CD14-positive monocyte (primary cell): ENCODE results near the gene MBD2. TPM values are rescaled to one million over a fixed set of nuclear protein-coding genes. Genes with fewer than 3 reads are reported as not detected.

ENCODE experiments used
- DNase-seq, 3 donors: peaks; one replicate each; pipeline ENCODE4 v3.0.0-alpha.2; 2011 to 2022
- H2AFZ ChIP-seq: 2 replicates; pipeline ENCODE4 v1.6.0; 2012; ENCODE audit warnings: mild to moderate bottlenecking, low read depth, low read length, inconsistent platforms; ENCODE audit not compliant: insufficient read depth, poor library complexity, severe bottlenecking
- H3K27ac ChIP-seq, 2 donors: 1 replicate in 1 of 2; 2 replicates in 1 of 2; pipeline ENCODE4 v1.5.1; 2012 to 2013; ENCODE audit warnings: low read length in 2 of 2, control low read depth in 1 of 2, inconsistent platforms in 1 of 2, low read depth in 1 of 2, mild to moderate bottlenecking in 1 of 2
- H3K27me3 ChIP-seq, 2 donors: one replicate each; pipeline versions ENCODE4 v1.6.0 to v1.6.1; 2011 to 2013; ENCODE audit warnings: low read length in 2 of 2; ENCODE audit not compliant: control insufficient read depth in 2 of 2, insufficient read depth in 2 of 2
- H3K36me3 ChIP-seq, 2 donors: replicated peaks in 1 of 2; 1 replicate in 1 of 2; 2 replicates in 1 of 2; pipeline versions ENCODE4 v1.5.1 to v1.6.1; 2012 to 2013; ENCODE audit warnings: low read length in 2 of 2, control low read depth in 1 of 2, inconsistent platforms in 1 of 2, mild to moderate bottlenecking in 1 of 2; ENCODE audit not compliant: insufficient read depth in 2 of 2, control insufficient read depth in 1 of 2
- H3K4me1 ChIP-seq, 2 donors: 1 replicate in 1 of 2; 2 replicates in 1 of 2; pipeline versions ENCODE4 v1.5.1 to v1.6.1; 2012 to 2013; ENCODE audit warnings: low read length in 2 of 2, control low read depth in 1 of 2, inconsistent platforms in 1 of 2, mild to moderate bottlenecking in 1 of 2, moderate library complexity in 1 of 2; ENCODE audit not compliant: insufficient read depth in 2 of 2, control insufficient read depth in 1 of 2
- H3K4me2 ChIP-seq: replicated peaks from 2 replicates; pipeline ENCODE3; 2012; ENCODE audit warnings: low read length, moderate library complexity, mild to moderate bottlenecking; ENCODE audit not compliant: poor library complexity, severe bottlenecking; ENCODE audit errors: extremely low read depth
- H3K4me3 ChIP-seq, 3 experiments: fragments of 200-600 bp in 1 of 3; sonication (generic) in 1 of 3; replicated peaks in 1 of 3; 1 replicate in 2 of 3; 2 replicates in 1 of 3; pipeline ENCODE4 v1.5.1; 2011 to 2013; ENCODE audit warnings: low read length in 3 of 3, mild to moderate bottlenecking in 3 of 3, control low read depth in 2 of 3, low read depth in 2 of 3, inconsistent platforms in 1 of 3, moderate library complexity in 1 of 3
- H3K79me2 ChIP-seq: 2 replicates; pipeline ENCODE4 v1.6.0; 2012; ENCODE audit warnings: mild to moderate bottlenecking, control low read depth, inconsistent platforms, low read length, moderate library complexity; ENCODE audit not compliant: insufficient read depth
- H3K9ac ChIP-seq: 2 replicates; pipeline ENCODE4 v1.6.0; 2017; ENCODE audit warnings: low read length, mild to moderate bottlenecking; ENCODE audit not compliant: insufficient read depth, poor library complexity, severe bottlenecking
- H3K9me3 ChIP-seq, 2 donors: replicated peaks in 1 of 2; 1 replicate in 1 of 2; 2 replicates in 1 of 2; pipeline versions ENCODE4 v1.5.1 to v1.6.1; 2012 to 2013; ENCODE audit warnings: low read length in 2 of 2, control low read depth in 1 of 2; ENCODE audit not compliant: control insufficient read depth in 1 of 2, insufficient read depth in 1 of 2
- H4K20me1 ChIP-seq: 2 replicates; pipeline ENCODE4 v1.6.0; 2012; ENCODE audit warnings: mild to moderate bottlenecking, low read length, control low read depth, moderate library complexity; ENCODE audit not compliant: insufficient read depth
- H3K27ac Mint-ChIP-seq, 7 donors: one replicate each; pipeline ENCODE4 v1.8.0; 2020; ENCODE audit warnings: mild to moderate bottlenecking in 7 of 7, mixed read lengths in 7 of 7, moderate library complexity in 6 of 7, inconsistent platforms in 2 of 7
- H3K27me3 Mint-ChIP-seq, 3 donors: one replicate each; pipeline ENCODE4 v1.8.0; 2021 to 2022; ENCODE audit warnings: low read depth in 3 of 3, mild to moderate bottlenecking in 3 of 3, mixed read lengths in 3 of 3, moderate library complexity in 3 of 3, inconsistent platforms in 1 of 3
- H3K36me3 Mint-ChIP-seq, 2 donors: one replicate each; pipeline ENCODE4 v1.8.0; 2020; ENCODE audit warnings: mixed read lengths in 2 of 2, inconsistent platforms in 1 of 2, mild to moderate bottlenecking in 1 of 2
- H3K4me1 Mint-ChIP-seq: one replicate; pipeline ENCODE4 v1.8.0; 2020; ENCODE audit warnings: mild to moderate bottlenecking, mixed read lengths
- H3K4me3 Mint-ChIP-seq, 2 donors: one replicate each; pipeline ENCODE4 v1.8.0; 2020; ENCODE audit warnings: mild to moderate bottlenecking in 2 of 2, mixed read lengths in 2 of 2, moderate library complexity in 1 of 2
- H3K9me3 Mint-ChIP-seq, 7 donors: one replicate each; pipeline ENCODE4 v1.8.0; 2020 to 2022; ENCODE audit warnings: mixed read lengths in 7 of 7, mild to moderate bottlenecking in 6 of 7, moderate library complexity in 6 of 7, inconsistent platforms in 2 of 7
- WGBS: methylation state at CpG from one replicate; pipeline ENCODE4 v1.1.5; 2013; ENCODE audit warnings: missing lambda C conversion rate; ENCODE audit not compliant: insufficient coverage; 5-methylcytosine and 5-hydroxymethylcytosine counted together
- intact Hi-C, 2 donors: fragments of 100-400 bp; cut with micrococcal nuclease; formaldehyde crosslinking; loops; one replicate each; pipeline versions ENCODE4 v1.15.0 to v1.15.1; 2023
- polyA plus RNA-seq, 3 donors: library from polyadenylated mRNA; depleted of rRNA in 1 of 3; unstranded in 2 of 3; stranded (reverse) in 1 of 3; fragments of 300-500 nt in 2 of 3; fragments of >200 nt in 1 of 3; fragmentation: Illumina TruSeq in 2 of 3; gene quantifications; 1 replicate in 2 of 3; 2 replicates in 1 of 3; pipeline ENCODE4 v1.2.3, GENCODE V29; 2012 to 2021
- TF ChIP-seq, protein P1 (sequence below): fragments of 200-600 bp; IDR thresholded peaks from one replicate; pipeline ENCODE4 v1.8.0; 2022; ENCODE audit warnings: antibody characterized with exemption, mild to moderate bottlenecking

MBD2 gene
- polyA plus RNA-seq, 3 donors, result 11.6 to 64.9 (median 25.2) TPM

DNA sequence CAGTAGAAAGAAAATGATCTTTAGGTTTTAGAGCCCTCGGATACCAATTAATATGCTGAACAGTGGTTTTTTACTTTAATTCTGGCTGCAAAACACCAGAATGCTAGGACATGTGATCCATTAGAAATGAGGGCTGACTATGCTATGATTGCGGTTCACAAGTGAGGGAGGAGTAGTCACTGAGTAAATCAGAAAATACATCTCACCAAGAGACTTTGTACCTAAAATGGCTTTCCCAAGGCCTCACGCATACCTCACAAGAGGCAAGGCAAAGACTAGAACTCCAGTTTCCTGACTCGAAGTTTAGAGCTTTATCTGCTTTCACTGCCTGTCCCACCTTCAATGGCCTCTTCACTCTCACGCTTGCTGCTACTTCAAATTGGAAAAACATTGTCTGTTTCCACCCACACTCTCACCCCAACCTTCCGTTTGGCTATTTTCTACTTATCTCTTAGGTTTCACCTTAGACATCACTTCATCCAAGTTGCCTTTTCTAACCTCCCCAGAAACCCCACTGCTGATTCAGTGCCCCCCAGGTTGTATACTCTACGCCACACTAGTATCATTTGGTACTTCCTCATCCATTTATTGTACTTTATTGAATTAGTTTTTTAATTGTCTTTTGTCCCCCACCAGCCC lies 5.1 kb upstream of the MBD2 start:
- Histone ChIP-seq H3K27ac (no peak overlapping the region), H3K9me3 (no peaks in the 10 kb centered on the region), H2AFZ (no peak overlapping the region), H3K9ac (no peak overlapping the region), H3K4me2 (no peak overlapping the region), H3K4me1 (peaks cover 15 to 16% of the 10 kb centered on the region in 2 donors), H3K27me3 (no peaks in the 10 kb centered on the region), H3K79me2 (no peaks in the 10 kb centered on the region), H4K20me1 (no peaks in the 10 kb centered on the region), H3K4me3 (no peak overlapping the region), H3K36me3 (no peaks in the 10 kb centered on the region)
- DNase-seq, result no peak
- peaks cover 15% of the 10 kb centered on the region for H3K4me1 Mint-ChIP-seq
- peaks cover 0 to 3% (median 0%) of the 10 kb centered on the region in 7 donors for H3K9me3 Mint-ChIP-seq
- H3K27me3 Mint-ChIP-seq, result peaks cover 1 to 2% (median 2%) of the 10 kb centered on the region in 3 donors
- H3K36me3 Mint-ChIP-seq, result no peaks in the 10 kb centered on the region
- H3K27ac Mint-ChIP-seq, result peak overlapping the region in 2 of 7 donors; percentile 67 to 69
- intact Hi-C loops, result loop anchor here in 1 of 2 donors (10.0 kb wide), 1 partner anchor 125 kb away; the partner anchor contains the start of genes C18orf54 and STARD6
- TF ChIP-seq, protein P1, sequence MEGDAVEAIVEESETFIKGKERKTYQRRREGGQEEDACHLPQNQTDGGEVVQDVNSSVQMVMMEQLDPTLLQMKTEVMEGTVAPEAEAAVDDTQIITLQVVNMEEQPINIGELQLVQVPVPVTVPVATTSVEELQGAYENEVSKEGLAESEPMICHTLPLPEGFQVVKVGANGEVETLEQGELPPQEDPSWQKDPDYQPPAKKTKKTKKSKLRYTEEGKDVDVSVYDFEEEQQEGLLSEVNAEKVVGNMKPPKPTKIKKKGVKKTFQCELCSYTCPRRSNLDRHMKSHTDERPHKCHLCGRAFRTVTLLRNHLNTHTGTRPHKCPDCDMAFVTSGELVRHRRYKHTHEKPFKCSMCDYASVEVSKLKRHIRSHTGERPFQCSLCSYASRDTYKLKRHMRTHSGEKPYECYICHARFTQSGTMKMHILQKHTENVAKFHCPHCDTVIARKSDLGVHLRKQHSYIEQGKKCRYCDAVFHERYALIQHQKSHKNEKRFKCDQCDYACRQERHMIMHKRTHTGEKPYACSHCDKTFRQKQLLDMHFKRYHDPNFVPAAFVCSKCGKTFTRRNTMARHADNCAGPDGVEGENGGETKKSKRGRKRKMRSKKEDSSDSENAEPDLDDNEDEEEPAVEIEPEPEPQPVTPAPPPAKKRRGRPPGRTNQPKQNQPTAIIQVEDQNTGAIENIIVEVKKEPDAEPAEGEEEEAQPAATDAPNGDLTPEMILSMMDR, result no peak
- no peak overlapping the region for H3K4me3 Mint-ChIP-seq
- 97% methylated on average over 4 of the region's 7 CpGs for WGBS

DNA sequence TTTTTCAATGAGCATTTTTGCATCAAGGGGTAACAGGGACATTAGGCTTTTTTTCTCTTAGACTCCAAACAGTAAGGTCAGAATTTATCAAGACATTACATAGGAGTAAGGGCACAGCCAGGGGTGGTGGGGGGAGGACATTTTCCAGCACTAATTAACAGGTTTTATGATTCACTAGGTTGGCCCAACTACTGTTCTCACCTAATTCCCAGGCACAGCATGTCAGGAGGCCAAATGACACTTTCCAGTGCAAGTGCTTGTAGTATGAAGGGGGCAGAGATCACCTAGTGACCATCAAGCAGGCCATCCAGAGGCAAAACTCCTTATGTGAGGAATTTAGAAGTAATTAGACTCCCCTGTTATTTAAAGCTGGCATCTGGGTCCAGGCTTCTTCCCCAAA lies 3.9 kb upstream of the MBD2 start:
- Mint-ChIP-seq H3K27ac (no peak overlapping the region), H3K9me3 (peaks cover 0 to 3% (median 0%) of the 10 kb centered on the region in 7 donors), H3K4me1 (peaks cover 19% of the 10 kb centered on the region), H3K4me3 (no peak overlapping the region), H3K27me3 (peaks cover 1 to 2% (median 2%) of the 10 kb centered on the region in 3 donors), H3K36me3 (no peaks in the 10 kb centered on the region)
- H3K9ac ChIP-seq, result no peak overlapping the region
- peaks cover 5% of the 10 kb centered on the region for H4K20me1 ChIP-seq
- no peak overlapping the region for H3K4me2 ChIP-seq
- intact Hi-C loops, result loop anchor here in 1 of 2 donors (10.0 kb wide), 1 partner anchor 126 kb away; the partner anchor contains the start of genes C18orf54 and STARD6
- H3K27ac ChIP-seq, result no peak overlapping the region
- no peak overlapping the region for H3K4me3 ChIP-seq
- H3K27me3 ChIP-seq, result no peaks in the 10 kb centered on the region
- peaks cover 10% of the 10 kb centered on the region for H3K79me2 ChIP-seq
- no peaks in the 10 kb centered on the region for H3K9me3 ChIP-seq
- no peaks in the 10 kb centered on the region for H3K36me3 ChIP-seq
- DNase-seq, result no peak
- TF ChIP-seq, protein P1, result no peak
- peaks cover 17 to 18% of the 10 kb centered on the region in 2 donors for H3K4me1 ChIP-seq
- no peak overlapping the region for H2AFZ ChIP-seq
